ENCODE measurements around the gene TMEM176B. TPM values are rescaled to one million over a fixed set of nuclear protein-coding genes. Genes with fewer than 3 reads are reported as not detected.

Gene TMEM176B
- total and polyA plus RNA-seq, 2 of the 13 experiments (the other 11 are each of a cell fraction or from before 2014, with no cell fraction given): not detected

- TF ChIP-seq ZNF704 (CRISPR knock-in tag; IDR thresholded peaks at IDR 0.05; ENCODE audit: borderline replicate concordance) (no peak), AHDC1 (CRISPR knock-in tag; IDR thresholded peaks at IDR 0.05; ENCODE audit: borderline replicate concordance) (no peak), BRCA1 (CRISPR knock-in tag; IDR thresholded peaks at IDR 0.05) (no peak), AKAP8 (CRISPR knock-in tag; IDR thresholded peaks at IDR 0.05) (no peak), ZNF574 (CRISPR knock-in tag; IDR thresholded peaks at IDR 0.05) (0 out of 2 replicates have a peak, but pooled peaks have one; percentile 24), TCF12 (IDR thresholded peaks at IDR 0.05) (no peak), TCF12 (CRISPR knock-in tag; IDR thresholded peaks at IDR 0.05) (no peak), ZEB1 (IDR thresholded peaks at IDR 0.05; ENCODE audit: insufficient replicate concordance, low read depth) (peak; percentile 35), SALL1 (CRISPR knock-in tag; IDR thresholded peaks at IDR 0.05) (peak; percentile 66), POGZ (CRISPR knock-in tag; IDR thresholded peaks at IDR 0.05) (peak; percentile 72), KAT8 (CRISPR knock-in tag; IDR thresholded peaks at IDR 0.05) (no peak), ZNF646 (CRISPR knock-in tag; IDR thresholded peaks at IDR 0.05) (no peak)
Observed at GRCh38 chr7:150769768-150770167, 30.4 kb downstream of the TMEM176B start (continued).
